BE2C (cell line): ENCODE data around the gene CNBP.
"Not testable (repeated sequence)": the region's sequence is repeated elsewhere in the genome, so short reads cannot be mapped to it uniquely, and the experiment has no call there.

ENCODE experiments used
- DNase-seq: peaks from one replicate; pipeline ENCODE4 v3.0.0-alpha.2; 2020
- H3K27me3 ChIP-seq: fragments of 250-450 bp; sonication (Bioruptor Pico); 2 replicates; pipeline ENCODE4 v1.5.1; 2020; ENCODE audit warnings: mild to moderate bottlenecking
- H3K36me3 ChIP-seq: fragments of 250-450 bp; sonication (Bioruptor Pico); 2 replicates; pipeline ENCODE4 v1.5.1; 2020; ENCODE audit warnings: mild to moderate bottlenecking
- H3K4me1 ChIP-seq: fragments of 250-450 bp; sonication (Bioruptor Pico); 2 replicates; pipeline ENCODE4 v1.5.1; 2020
- H3K4me3 ChIP-seq: 2 replicates; pipeline ENCODE4 v1.5.1; 2011; ENCODE audit warnings: low read depth, low read length
- H3K9me3 ChIP-seq: fragments of 250-450 bp; sonication (Bioruptor Pico); 2 replicates; pipeline ENCODE4 v1.5.1; 2020
- CTCF ChIP-seq: IDR thresholded peaks from 2 replicates; pipeline ENCODE4 v1.5.1; 2012; ENCODE audit warnings: mild to moderate bottlenecking, low read depth, low read length

CNBP gene

GRCh38 chr3:129180461-129180860 is 3.2 kb downstream of the CNBP start:
- Histone ChIP-seq H3K36me3 (peaks cover 69% of the 10 kb centered on the region), H3K9me3 (no peaks in the 10 kb centered on the region), H3K4me3 (peak overlapping the region; percentile 12; the same call in 1 of the 2 replicates), H3K4me1 (no peaks in the 10 kb centered on the region), H3K27me3 (no peaks in the 10 kb centered on the region)
- no peak for DNase-seq
- TF ChIP-seq CTCF = no peak

GRCh38 chr3:129176051-129176450 is 7.6 kb downstream of the CNBP start:
- Histone ChIP-seq H3K9me3 (no peaks in the 10 kb centered on the region), H3K27me3 (no peaks in the 10 kb centered on the region), H3K4me3 (no peak overlapping the region), H3K36me3 (peaks cover 85% of the 10 kb centered on the region), H3K4me1 (no peaks in the 10 kb centered on the region)
- no peak for DNase-seq
- no peak for TF ChIP-seq CTCF

- no peaks in the 10 kb centered on the region for H3K4me1 ChIP-seq
- TF ChIP-seq CTCF = no peak
- no peaks in the 10 kb centered on the region for H3K9me3 ChIP-seq
- no peaks in the 10 kb centered on the region for H3K27me3 ChIP-seq
- H3K36me3 ChIP-seq = peaks cover 87% of the 10 kb centered on the region
- H3K4me3 ChIP-seq = no peak overlapping the region
- DNase-seq = no peak
Measured at GRCh38 chr3:129173725-129174124, 10.0 kb downstream of the CNBP start.

GRCh38 chr3:129173206-129173605 is 10.5 kb downstream of the CNBP start:
- H3K36me3 ChIP-seq = peaks cover 83% of the 10 kb centered on the region
- H3K27me3 ChIP-seq = no peaks in the 10 kb centered on the region
- no peak for DNase-seq
- H3K4me1 ChIP-seq = no peaks in the 10 kb centered on the region
- no peaks in the 10 kb centered on the region for H3K9me3 ChIP-seq
- H3K4me3 ChIP-seq = no peak overlapping the region
- TF ChIP-seq CTCF = no peak

DNA sequence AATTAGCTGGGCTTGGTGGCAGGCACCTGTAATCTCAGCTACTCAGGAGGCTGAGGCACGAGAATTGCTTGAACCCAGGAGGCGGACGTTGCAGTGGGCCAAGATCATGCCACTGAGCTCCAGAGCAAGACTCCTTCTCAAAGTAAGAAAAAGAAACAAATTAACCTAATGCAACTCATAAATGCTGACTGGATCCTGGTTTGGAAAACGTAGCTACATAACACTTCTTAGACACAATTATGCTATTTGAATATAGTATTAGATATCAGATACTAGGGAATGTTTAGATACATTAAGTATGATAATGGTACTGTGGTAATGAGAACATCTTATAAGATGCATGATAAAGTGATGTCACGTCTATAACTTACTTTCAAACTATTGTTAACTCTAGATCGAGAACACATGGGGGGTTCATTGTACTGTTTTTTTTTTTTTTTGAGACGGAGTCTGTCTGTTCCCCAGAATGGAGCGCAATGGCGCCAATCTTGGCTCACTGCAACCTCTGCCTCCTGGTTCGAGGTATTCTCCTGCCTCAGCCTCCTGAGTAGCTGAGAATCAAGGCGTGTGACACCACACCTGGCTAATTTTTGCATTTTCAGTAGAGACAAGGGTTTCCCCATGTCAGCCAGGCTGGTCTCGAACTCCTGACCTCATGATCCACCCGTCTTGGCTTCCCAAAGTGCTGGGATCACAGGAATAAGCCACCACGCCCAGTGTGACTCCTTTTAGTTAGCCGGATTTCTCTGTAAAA is 16.9 kb downstream of the CNBP start:
- Histone ChIP-seq H3K4me3 (no peak overlapping the region), H3K27me3 (no peaks in the 10 kb centered on the region), H3K9me3 (no peaks in the 10 kb centered on the region), H3K4me1 (no peaks in the 10 kb centered on the region; the same call in 1 of the 2 replicates), H3K36me3 (peaks cover 49% of the 10 kb centered on the region)
- no peak for DNase-seq
- no peak for TF ChIP-seq CTCF

- H3K36me3 ChIP-seq = peaks cover 37% of the 10 kb centered on the region
- not testable (repeated sequence) for H3K4me3 ChIP-seq
Measured at GRCh38 chr3:129165594-129165993, 18.1 kb downstream of the CNBP start.

More at GRCh38 chr3:129165594-129165993, 18.1 kb downstream of the CNBP start:
- not testable (repeated sequence) for H3K9me3 ChIP-seq, H3K4me1 ChIP-seq, DNase-seq, H3K27me3 ChIP-seq
